Stimulated activated memory B cell treated with anti-CD40 and anti-IgM and Interleukin-4, amounts not matched to agents 10 μg/mL and 1 μg/mL and 100 μg/mL, for 72 hours (primary cell): Measurements from ENCODE around the gene QPCT.

Experiments
- ATAC-seq: fragments of 150-1000 bp; cut with Tn5 transposase; 2 replicates; pipeline ENCODE4 v1.10.0; 2021
- H3K27ac Mint-ChIP-seq: one replicate; pipeline ENCODE4 v1.8.0; 2022; ENCODE audit warnings: mild to moderate bottlenecking, mixed read lengths
- H3K27me3 Mint-ChIP-seq: one replicate; pipeline ENCODE4 v1.8.0; 2022; ENCODE audit warnings: mixed read lengths
- H3K36me3 Mint-ChIP-seq: one replicate; pipeline ENCODE4 v1.8.0; 2022; ENCODE audit warnings: mixed read lengths
- H3K4me1 Mint-ChIP-seq: one replicate; pipeline ENCODE4 v1.8.0; 2022; ENCODE audit warnings: mixed read lengths
- H3K4me3 Mint-ChIP-seq: one replicate; pipeline ENCODE4 v1.8.0; 2022; ENCODE audit warnings: mild to moderate bottlenecking, moderate library complexity, mixed read lengths
- H3K9me3 Mint-ChIP-seq: one replicate; pipeline ENCODE4 v1.8.0; 2022; ENCODE audit warnings: mixed read lengths

QPCT gene

GRCh38 chr2:37415128-37415820 is 70.8 kb downstream of the QPCT start:
- no peaks in the 10 kb centered on the region for H3K9me3 Mint-ChIP-seq
- no peak overlapping the region for H3K4me3 Mint-ChIP-seq
- ATAC-seq, result no peak
- peaks cover 8% of the 10 kb centered on the region for H3K4me1 Mint-ChIP-seq
- H3K27me3 Mint-ChIP-seq, result no peaks in the 10 kb centered on the region
- H3K36me3 Mint-ChIP-seq, result no peaks in the 10 kb centered on the region
- H3K27ac Mint-ChIP-seq, result no peak overlapping the region

- Mint-ChIP-seq H3K9me3 (no peaks in the 10 kb centered on the region), H3K4me3 (no peak overlapping the region), H3K4me1 (peaks cover 8% of the 10 kb centered on the region), H3K36me3 (no peaks in the 10 kb centered on the region), H3K27me3 (no peaks in the 10 kb centered on the region), H3K27ac (no peak overlapping the region)
- no peak for ATAC-seq
Observed at GRCh38 chr2:37417321-37417720, 72.9 kb downstream of the QPCT start.

DNA sequence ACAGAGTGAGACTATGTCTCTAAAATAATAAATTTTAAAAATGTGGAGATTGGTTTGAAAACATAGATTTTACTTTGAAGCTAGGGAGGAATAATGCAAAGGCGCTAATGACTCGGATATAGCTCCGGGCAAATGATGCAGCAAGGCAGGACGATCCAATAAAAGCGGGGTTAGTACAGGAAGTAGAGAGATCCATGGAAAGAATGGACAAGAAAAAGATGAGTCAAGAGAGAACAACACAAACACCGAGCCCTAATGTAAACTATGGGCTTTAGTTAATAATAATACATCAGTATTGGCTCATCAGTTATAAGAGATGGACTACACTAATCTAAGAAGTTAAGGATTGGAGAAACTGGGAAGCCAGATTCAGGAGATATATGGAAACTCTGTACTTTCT is 74.5 kb downstream of the QPCT start:
- no peak overlapping the region for H3K4me3 Mint-ChIP-seq
- H3K27ac Mint-ChIP-seq, result no peak overlapping the region
- no peaks in the 10 kb centered on the region for H3K36me3 Mint-ChIP-seq
- no peaks in the 10 kb centered on the region for H3K27me3 Mint-ChIP-seq
- H3K4me1 Mint-ChIP-seq, result peaks cover 8% of the 10 kb centered on the region
- no peak for ATAC-seq
- H3K9me3 Mint-ChIP-seq, result no peaks in the 10 kb centered on the region

DNA sequence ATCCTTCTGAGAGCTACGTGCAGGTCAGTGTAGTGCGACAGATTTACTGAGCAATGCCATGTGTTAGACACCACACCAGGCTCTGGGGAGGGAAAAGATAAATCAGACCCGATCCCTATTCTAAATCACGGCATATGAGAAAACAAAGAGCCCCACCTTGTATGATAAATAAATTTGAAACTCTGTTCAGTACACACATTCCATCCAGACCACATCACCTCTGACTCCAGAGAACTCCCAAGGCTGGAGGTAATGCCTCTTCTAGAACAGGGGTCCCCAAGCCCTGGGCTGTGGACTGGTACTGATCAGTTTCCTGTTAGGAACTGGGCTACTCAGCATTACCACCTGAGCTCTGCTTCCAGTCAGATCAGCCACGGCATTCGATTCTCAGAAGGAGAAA is 77.3 kb downstream of the QPCT start:
- Mint-ChIP-seq H3K36me3 (no peaks in the 10 kb centered on the region), H3K9me3 (no peaks in the 10 kb centered on the region), H3K4me3 (no peak overlapping the region), H3K4me1 (no peaks in the 10 kb centered on the region), H3K27ac (no peak overlapping the region), H3K27me3 (no peaks in the 10 kb centered on the region)
- no peak for ATAC-seq

DNA sequence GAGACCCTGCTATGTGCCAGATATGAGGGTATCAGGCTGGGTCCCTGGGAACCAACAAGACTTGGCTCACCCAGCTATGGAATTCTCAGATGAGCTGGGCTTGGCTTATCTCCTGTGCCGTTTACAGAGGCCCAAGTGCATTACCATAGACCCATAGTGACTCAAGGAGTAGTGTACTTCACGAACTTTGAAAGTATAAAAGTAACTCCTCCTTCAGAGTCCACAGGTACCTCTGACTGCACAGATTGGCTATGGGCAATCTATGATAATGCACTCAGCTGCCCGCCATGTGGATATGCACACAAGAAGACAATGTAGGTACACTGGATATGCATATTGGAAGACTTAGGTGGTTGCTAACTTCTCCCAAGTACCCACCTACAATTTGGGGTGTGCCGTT is 78.4 kb downstream of the QPCT start:
- no peak overlapping the region for H3K4me3 Mint-ChIP-seq
- H3K27ac Mint-ChIP-seq, result no peak overlapping the region
- no peaks in the 10 kb centered on the region for H3K27me3 Mint-ChIP-seq
- H3K9me3 Mint-ChIP-seq, result no peaks in the 10 kb centered on the region
- H3K36me3 Mint-ChIP-seq, result no peaks in the 10 kb centered on the region
- no peaks in the 10 kb centered on the region for H3K4me1 Mint-ChIP-seq
- no peak for ATAC-seq
